Karpas-422 (cell line): ENCODE data around the gene HOXA3. TPM values are rescaled to one million over a fixed set of nuclear protein-coding genes. Genes with fewer than 3 reads are reported as not detected.

ENCODE experiments used
- DNase-seq: peaks from one replicate; pipeline ENCODE4 v3.0.0-alpha.2; 2015
- H2AFZ ChIP-seq: fragments of 200-600 bp; sonication (generic); 2 replicates; pipeline ENCODE4 v1.6.1; 2014; ENCODE audit warnings: antibody characterized with exemption, low read length, mixed read lengths
- H3K27ac ChIP-seq: fragments of 200-600 bp; sonication (generic); 2 replicates; pipeline ENCODE4 v1.5.1; 2014; ENCODE audit warnings: mild to moderate bottlenecking, low read length, moderate library complexity
- H3K27me3 ChIP-seq: fragments of 200-600 bp; sonication (generic); 2 replicates; pipeline ENCODE4 v1.6.1; 2014; ENCODE audit warnings: low read length, mixed read lengths
- H3K36me3 ChIP-seq: fragments of 200-600 bp; sonication (generic); 2 replicates; pipeline ENCODE4 v1.6.1; 2014; ENCODE audit warnings: low read length, mixed read lengths; ENCODE audit not compliant: insufficient read depth
- H3K4me1 ChIP-seq: fragments of 200-600 bp; sonication (generic); 2 replicates; pipeline ENCODE4 v1.6.1; 2014; ENCODE audit warnings: mild to moderate bottlenecking, low read length, mixed read lengths
- H3K4me2 ChIP-seq: fragments of 200-600 bp; sonication (generic); 2 replicates; pipeline ENCODE4 v1.6.1; 2014; ENCODE audit warnings: low read length, low read depth, mild to moderate bottlenecking; ENCODE audit not compliant: poor library complexity, severe bottlenecking
- H3K4me3 ChIP-seq: fragments of 200-600 bp; sonication (generic); 2 replicates; pipeline ENCODE4 v1.5.1; 2014; ENCODE audit warnings: mild to moderate bottlenecking, antibody characterized with exemption, low read length, mixed read lengths
- H3K79me2 ChIP-seq: fragments of 200-600 bp; sonication (generic); 2 replicates; pipeline ENCODE4 v1.6.1; 2014; ENCODE audit warnings: mild to moderate bottlenecking, low read length, mixed read lengths
- H3K9ac ChIP-seq: fragments of 200-600 bp; sonication (generic); 2 replicates; pipeline ENCODE4 v1.6.0; 2014; ENCODE audit warnings: low read length
- H3K9me2 ChIP-seq: fragments of 200-600 bp; sonication (generic), shearing (Covaris generic); replicated peaks from 2 replicates; pipeline ENCODE4 v1.6.0; 2014; ENCODE audit warnings: mild to moderate bottlenecking, low read length, moderate library complexity; ENCODE audit not compliant: insufficient read depth
- H3K9me3 ChIP-seq: fragments of 300-700, 200-600 bp; sonication (generic); 2 replicates; pipeline ENCODE4 v1.6.1; 2014; ENCODE audit warnings: low read length, mixed read lengths
- H4K20me1 ChIP-seq: fragments of 200-600 bp; sonication (generic); 2 replicates; pipeline ENCODE4 v1.6.1; 2014; ENCODE audit warnings: mild to moderate bottlenecking, antibody characterized with exemption, low read length, low read depth; ENCODE audit not compliant: insufficient read depth
- total RNA-seq: library from RNA; depleted of rRNA; stranded (reverse); fragments of >200 nt; shearing (Covaris generic); gene quantifications from 2 replicates; pipeline ENCODE4 v1.2.3, GENCODE V29; 2014; ENCODE audit warnings: low replicate concordance

The HOXA3 gene
- total RNA-seq, 1 experiment from 2014 or later = 1.3 TPM

GRCh38 chr7:27171325-27171636 is 18.9 kb upstream of the HOXA3 start:
- Histone ChIP-seq H3K4me1 (no peaks in the 10 kb centered on the region), H3K27ac (no peak overlapping the region), H3K4me3 (no peak overlapping the region), H3K9me2 (no peaks in the 10 kb centered on the region), H4K20me1 (no peaks in the 10 kb centered on the region), H3K4me2 (no peak overlapping the region), H3K9me3 (no peaks in the 10 kb centered on the region), H3K79me2 (no peaks in the 10 kb centered on the region), H3K9ac (no peak overlapping the region), H3K36me3 (no peaks in the 10 kb centered on the region), H3K27me3 (no peaks in the 10 kb centered on the region), H2AFZ (no peak overlapping the region)
- no peak for DNase-seq

GRCh38 chr7:27170426-27171324 is 18.3 kb upstream of the HOXA3 start:
- no peaks in the 10 kb centered on the region for H3K4me1 ChIP-seq
- H3K9me2 ChIP-seq = no peaks in the 10 kb centered on the region
- no peak overlapping the region for H2AFZ ChIP-seq
- H3K9ac ChIP-seq = no peak overlapping the region
- H4K20me1 ChIP-seq = no peaks in the 10 kb centered on the region
- no peak overlapping the region for H3K4me2 ChIP-seq
- no peaks in the 10 kb centered on the region for H3K27me3 ChIP-seq
- no peaks in the 10 kb centered on the region for H3K36me3 ChIP-seq
- DNase-seq = no peak
- no peaks in the 10 kb centered on the region for H3K9me3 ChIP-seq
- no peak overlapping the region for H3K27ac ChIP-seq
- H3K4me3 ChIP-seq = no peak overlapping the region
- no peaks in the 10 kb centered on the region for H3K79me2 ChIP-seq

- H3K27me3 ChIP-seq = no peaks in the 10 kb centered on the region
- no peak for DNase-seq
- H3K4me3 ChIP-seq = no peak overlapping the region
Observed at GRCh38 chr7:27169658-27170425, 17.5 kb upstream of the HOXA3 start.

GRCh38 chr7:27168265-27168947 is 16.0 kb upstream of the HOXA3 start:
- H3K27ac ChIP-seq = no peak overlapping the region
- H3K9me3 ChIP-seq = no peaks in the 10 kb centered on the region
- no peak overlapping the region for H2AFZ ChIP-seq
- H3K79me2 ChIP-seq = no peaks in the 10 kb centered on the region
- no peaks in the 10 kb centered on the region for H3K36me3 ChIP-seq
- no peak overlapping the region for H3K4me3 ChIP-seq
- no peaks in the 10 kb centered on the region for H3K9me2 ChIP-seq
- no peaks in the 10 kb centered on the region for H3K27me3 ChIP-seq
- no peaks in the 10 kb centered on the region for H4K20me1 ChIP-seq
- no peak overlapping the region for H3K4me2 ChIP-seq
- no peak overlapping the region for H3K9ac ChIP-seq
- no peaks in the 10 kb centered on the region for H3K4me1 ChIP-seq
- no peak for DNase-seq

More at GRCh38 chr7:27169658-27170425, 17.5 kb upstream of the HOXA3 start:
- no peaks in the 10 kb centered on the region for H3K36me3 ChIP-seq
- no peak overlapping the region for H3K27ac ChIP-seq
- no peaks in the 10 kb centered on the region for H4K20me1 ChIP-seq
- H3K9me2 ChIP-seq = no peaks in the 10 kb centered on the region
- no peaks in the 10 kb centered on the region for H3K79me2 ChIP-seq
- no peak overlapping the region for H3K9ac ChIP-seq
- H3K4me1 ChIP-seq = no peaks in the 10 kb centered on the region
- no peak overlapping the region for H3K4me2 ChIP-seq
- no peak overlapping the region for H2AFZ ChIP-seq
- H3K9me3 ChIP-seq = no peaks in the 10 kb centered on the region

- Histone ChIP-seq H3K9me2 (no peaks in the 10 kb centered on the region), H2AFZ (no peak overlapping the region), H3K4me1 (no peaks in the 10 kb centered on the region), H3K4me2 (no peak overlapping the region), H3K36me3 (no peaks in the 10 kb centered on the region), H3K9ac (no peak overlapping the region), H3K27me3 (no peaks in the 10 kb centered on the region), H3K79me2 (no peaks in the 10 kb centered on the region), H4K20me1 (no peaks in the 10 kb centered on the region), H3K4me3 (no peak overlapping the region), H3K27ac (no peak overlapping the region), H3K9me3 (no peaks in the 10 kb centered on the region)
- no peak for DNase-seq
Observed at GRCh38 chr7:27167916-27168264, 15.5 kb upstream of the HOXA3 start.

- H2AFZ ChIP-seq = no peak overlapping the region
- no peaks in the 10 kb centered on the region for H3K36me3 ChIP-seq
- H3K9me2 ChIP-seq = no peaks in the 10 kb centered on the region
- DNase-seq = no peak
- no peak overlapping the region for H3K4me3 ChIP-seq
- H3K9ac ChIP-seq = no peak overlapping the region
- H3K27me3 ChIP-seq = no peaks in the 10 kb centered on the region
- no peaks in the 10 kb centered on the region for H3K79me2 ChIP-seq
- H3K4me2 ChIP-seq = no peak overlapping the region
- no peak overlapping the region for H3K27ac ChIP-seq
- no peaks in the 10 kb centered on the region for H3K9me3 ChIP-seq
- H3K4me1 ChIP-seq = peaks cover 2% of the 10 kb centered on the region
- no peaks in the 10 kb centered on the region for H4K20me1 ChIP-seq
Observed at GRCh38 chr7:27166531-27167505, 14.4 kb upstream of the HOXA3 start.

- H3K36me3 ChIP-seq = no peaks in the 10 kb centered on the region
- H3K9me2 ChIP-seq = no peaks in the 10 kb centered on the region
- no peaks in the 10 kb centered on the region for H3K27me3 ChIP-seq
- H3K4me1 ChIP-seq = peaks cover 9% of the 10 kb centered on the region
- no peak overlapping the region for H3K4me3 ChIP-seq
- no peak overlapping the region for H2AFZ ChIP-seq
- no peak for DNase-seq
- no peak overlapping the region for H3K9ac ChIP-seq
- no peaks in the 10 kb centered on the region for H4K20me1 ChIP-seq
- H3K27ac ChIP-seq = no peak overlapping the region
- no peak overlapping the region for H3K4me2 ChIP-seq
- H3K9me3 ChIP-seq = no peaks in the 10 kb centered on the region
- no peaks in the 10 kb centered on the region for H3K79me2 ChIP-seq
Observed at GRCh38 chr7:27165996-27166530, 13.7 kb upstream of the HOXA3 start.
